Central memory CD4-positive, alpha-beta T cell (primary cell): ENCODE data around the gene SPA17.

Source experiments
- DNase-seq: peaks from one replicate; pipeline ENCODE4 v3.0.0; 2022

SPA17 gene

GRCh38 chr11:124663861-124664260, 9.8 kb upstream of the SPA17 start:
- DNase-seq = no peak

GRCh38 chr11:124667601-124668000, 6.1 kb upstream of the SPA17 start:
- no peak for DNase-seq

- DNase-seq = peak; percentile 49
These were observed 4.5 kb upstream of the SPA17 start for GRCh38 chr11:124669193-124669592.

- peak; percentile 63 for DNase-seq
These were observed 3.0 kb upstream of the SPA17 start for GRCh38 chr11:124670732-124671131.

- DNase-seq = no peak
These were observed 1.0 kb upstream of the SPA17 start for GRCh38 chr11:124672536-124673215.

GRCh38 chr11:124674168-124674517, 439 bp downstream of the SPA17 start:
- no peak for DNase-seq

- no peak for DNase-seq
These were observed 867 bp downstream of the SPA17 start for GRCh38 chr11:124674571-124674970.

- no peak for DNase-seq
These were observed 2.7 kb downstream of the SPA17 start for GRCh38 chr11:124676386-124676785.

- DNase-seq = no peak
These were observed 4.7 kb downstream of the SPA17 start for GRCh38 chr11:124678416-124678815.

GRCh38 chr11:124681421-124681820, 7.7 kb downstream of the SPA17 start:
- DNase-seq = no peak

GRCh38 chr11:124682443-124682842, 8.7 kb downstream of the SPA17 start:
- no peak for DNase-seq

- DNase-seq = no peak
These were observed 19.4 kb downstream of the SPA17 start for GRCh38 chr11:124693142-124693541.

- no peak for DNase-seq
These were observed 25.8 kb downstream of the SPA17 start for GRCh38 chr11:124699547-124699946.

GRCh38 chr11:124700028-124700427, 26.3 kb downstream of the SPA17 start:
- no peak for DNase-seq

- no peak for DNase-seq
These were observed 34.1 kb downstream of the SPA17 start for GRCh38 chr11:124707829-124708228.

GRCh38 chr11:124712392-124712791, 38.7 kb downstream of the SPA17 start:
- no peak for DNase-seq

GRCh38 chr11:124716591-124716990, 42.9 kb downstream of the SPA17 start:
- DNase-seq = no peak

- DNase-seq = no peak
These were observed 43.7 kb downstream of the SPA17 start for GRCh38 chr11:124717421-124717785.

GRCh38 chr11:124717786-124718651, 44.3 kb downstream of the SPA17 start:
- DNase-seq = peak; percentile 21

- DNase-seq = no peak
These were observed 45.1 kb downstream of the SPA17 start for GRCh38 chr11:124718801-124719200.

- no peak for DNase-seq
These were observed 45.8 kb downstream of the SPA17 start for GRCh38 chr11:124719534-124719933.

- DNase-seq = no peak
These were observed 48.5 kb downstream of the SPA17 start for GRCh38 chr11:124722176-124722575.

- DNase-seq = no peak
These were observed 51.4 kb downstream of the SPA17 start for GRCh38 chr11:124724979-124725718.

GRCh38 chr11:124725719-124726105, 52.0 kb downstream of the SPA17 start:
- no peak for DNase-seq
